IMR-90 (cell line): ENCODE data around the gene PTPRN2. TPM values are rescaled to one million over a fixed set of nuclear protein-coding genes. Genes with fewer than 3 reads are reported as not detected.
A peak's percentile ranks its signal among the peaks of the same experiment; 100 is the strongest.

Experiments used
- ATAC-seq: fragments of 200-7000 bp; cut with Tn5 transposase; 2 replicates; pipeline ENCODE4 v1.9.1; 2020; ENCODE audit warnings: low read depth, mild to moderate bottlenecking, moderate library complexity
- BruUV-seq: library from RNA; stranded (reverse); fragments of 400-500 nt; replicated peaks from 2 replicates; lab custom pipeline; 2021; lab: Mats Ljungman, UMichigan
- CTCF ChIA-PET: fragments of 300-600 bp; formaldehyde crosslinking; extraction: SDS; loops from one replicate; lab custom pipeline; 2021; ENCODE audit warnings: antibody characterized with exemption; lab: Yijun Ruan, JAX
- POLR2A ChIA-PET: fragments of 300-600 bp; sonication (Branson Sonifier 250); formaldehyde crosslinking; loops from one replicate; lab custom pipeline; 2022; ENCODE audit warnings: antibody characterized with exemption; ENCODE audit not compliant: unreplicated experiment; lab: Charles Lee
- DNase-seq: peaks from one replicate; pipeline ENCODE4 v3.0.0; 2013
- H2AFZ ChIP-seq: replicated peaks from 2 replicates; pipeline ENCODE3; 2013; ENCODE audit warnings: low read length, mild to moderate bottlenecking; ENCODE audit not compliant: poor library complexity
- H2AK5ac ChIP-seq: 2 replicates; pipeline ENCODE4 v1.6.1; 2013; ENCODE audit warnings: low read depth, low read length, inconsistent platforms
- H2AK9ac ChIP-seq: replicated peaks from 2 replicates; pipeline ENCODE3; 2013; ENCODE audit warnings: mild to moderate bottlenecking, low read depth, low read length, moderate library complexity; ENCODE audit not compliant: poor library complexity
- H2BK120ac ChIP-seq: 2 replicates; pipeline ENCODE4 v1.6.1; 2013; ENCODE audit warnings: low read depth, low read length, inconsistent platforms
- H2BK15ac ChIP-seq: 3 replicates; pipeline ENCODE4 v1.6.1; 2013; ENCODE audit warnings: low read depth, low read length, inconsistent platforms
- H2BK20ac ChIP-seq: 2 replicates; pipeline ENCODE4 v1.6.1; 2013; ENCODE audit warnings: low read depth, mild to moderate bottlenecking, inconsistent platforms, low read length, moderate library complexity
- H2BK5ac ChIP-seq: 2 replicates; pipeline ENCODE4 v1.6.1; 2013; ENCODE audit warnings: mild to moderate bottlenecking, low read depth, low read length, inconsistent platforms; ENCODE audit not compliant: poor library complexity, severe bottlenecking
- H3K14ac ChIP-seq: replicated peaks from 2 replicates; pipeline ENCODE4 v1.6.1; 2013; ENCODE audit warnings: low read depth, low read length, inconsistent platforms
- H3K18ac ChIP-seq: 2 replicates; pipeline ENCODE4 v1.6.1; 2013; ENCODE audit warnings: low read depth, low read length, control low read depth
- H3K23ac ChIP-seq: 2 replicates; pipeline ENCODE4 v1.6.1; 2013; ENCODE audit warnings: low read depth, low read length, inconsistent platforms
- H3K27ac ChIP-seq: 2 replicates; pipeline ENCODE4 v1.5.1; 2013; ENCODE audit warnings: mild to moderate bottlenecking, control low read depth, low read length; ENCODE audit not compliant: insufficient read depth
- H3K27me3 ChIP-seq: 2 replicates; pipeline ENCODE4 v1.6.1; 2013; ENCODE audit warnings: low read length; ENCODE audit not compliant: control insufficient read depth, insufficient read depth
- H3K36me3 ChIP-seq: 2 replicates; pipeline ENCODE4 v1.6.1; 2013; ENCODE audit warnings: low read length, mixed read lengths; ENCODE audit not compliant: control insufficient read depth, insufficient read depth
- H3K4ac ChIP-seq: 2 replicates; pipeline ENCODE4 v1.6.1; 2013; ENCODE audit warnings: low read depth, low read length, inconsistent platforms
- H3K4me1 ChIP-seq: 2 replicates; pipeline ENCODE4 v1.6.1; 2013; ENCODE audit warnings: low read length, mixed read lengths; ENCODE audit not compliant: control insufficient read depth, insufficient read depth
- H3K4me2 ChIP-seq: 2 replicates; pipeline ENCODE4 v1.6.1; 2013; ENCODE audit warnings: low read depth, mild to moderate bottlenecking, control low read depth, low read length, moderate library complexity
- H3K4me3 ChIP-seq: 2 replicates; pipeline ENCODE4 v1.5.1; 2013; ENCODE audit warnings: low read depth, mild to moderate bottlenecking, control low read depth, low read length, moderate library complexity; ENCODE audit not compliant: insufficient read depth
- H3K56ac ChIP-seq: 2 replicates; pipeline ENCODE4 v1.6.1; 2013; ENCODE audit warnings: low read length, inconsistent platforms; ENCODE audit not compliant: insufficient read depth; ENCODE audit errors: extremely low read depth
- H3K79me1 ChIP-seq, 2 experiments: 2 replicates each; pipeline ENCODE4 v1.6.1; 2013; ENCODE audit warnings: low read length in 2 of 2, inconsistent platforms in 1 of 2, low read depth in 1 of 2
- H3K9ac ChIP-seq: 2 replicates; pipeline ENCODE4 v1.6.1; 2013; ENCODE audit warnings: low read depth, low read length, control low read depth
- H3K9me1 ChIP-seq: 2 replicates; pipeline ENCODE4 v1.6.1; 2013; ENCODE audit warnings: low read length, inconsistent platforms; ENCODE audit not compliant: insufficient read depth
- H3K9me3 ChIP-seq: 2 replicates; pipeline ENCODE4 v1.6.1; 2013; ENCODE audit warnings: low read length; ENCODE audit not compliant: control insufficient read depth, insufficient read depth
- H4K20me1 ChIP-seq: 2 replicates; pipeline ENCODE4 v1.6.1; 2013; ENCODE audit warnings: low read length, inconsistent platforms; ENCODE audit not compliant: insufficient read depth
- H4K5ac ChIP-seq: 2 replicates; pipeline ENCODE4 v1.6.1; 2013; ENCODE audit warnings: mild to moderate bottlenecking, low read depth, low read length, control low read depth
- H4K8ac ChIP-seq, 2 experiments: 2 replicates each; pipeline ENCODE4 v1.6.1; 2013; ENCODE audit warnings: low read depth in 2 of 2, low read length in 2 of 2, control low read depth in 1 of 2, inconsistent platforms in 1 of 2
- H4K91ac ChIP-seq: 2 replicates; pipeline ENCODE4 v1.6.1; 2013; ENCODE audit warnings: low read depth, low read length, inconsistent platforms; ENCODE audit not compliant: insufficient read depth
- CEBPB ChIP-seq: IDR thresholded peaks from 2 replicates; pipeline ENCODE4 v1.6.1; 2012; ENCODE audit warnings: low read depth, low read length, improper control_type of control experiment
- MAFK ChIP-seq: IDR thresholded peaks from 2 replicates; pipeline ENCODE4 v1.6.1; 2012; ENCODE audit warnings: low read depth, low read length, improper control_type of control experiment
- WGBS, 2 experiments: methylation state at CpG; one replicate each; pipeline versions ENCODE4 v1.1.5 to v1.1.7; 2013; ENCODE audit warnings: missing lambda C conversion rate in 2 of 2; ENCODE audit not compliant: insufficient read length in 1 of 2; ENCODE audit errors: extremely low coverage in 2 of 2; 5-methylcytosine and 5-hydroxymethylcytosine counted together
- dilution Hi-C: fragments of 300-500 bp; cut with HindIII; formaldehyde crosslinking; loops from one replicate; pipeline ENCODE4 v1.14.3; 2018; ENCODE audit warnings: low sequenced_read_pairs; ENCODE audit not compliant: unreplicated experiment
- in situ Hi-C: fragments of 300-500 bp; cut with MboI; formaldehyde crosslinking; loops from 3 replicates; pipeline ENCODE4 v1.14.3; 2019; ENCODE audit warnings: low sequenced_read_pairs, inconsistent platforms, mixed read lengths
- intact Hi-C: fragments of 100-400 bp; cut with micrococcal nuclease; formaldehyde crosslinking; loops from 2 replicates; pipeline ENCODE4 v1.10.0; 2022
- polyA plus RNA-seq, 3 experiments: library from polyadenylated mRNA; depleted of rRNA; stranded (reverse); fragments of >200 nt; gene quantifications; 2 replicates each; pipeline ENCODE4 v1.2.3, GENCODE V29; 2012; ENCODE audit warnings: low replicate concordance in 1 of 3
- total RNA-seq: library from RNA; depleted of rRNA; stranded (reverse); fragments of >200 nt; gene quantifications from 2 replicates; pipeline ENCODE4 v1.2.3, GENCODE V29; 2012

PTPRN2 gene
- total and polyA plus RNA-seq, 2 of the 4 experiments (the other 2 are of a cell fraction), result 0.03 TPM; not detected in 1

DNA sequence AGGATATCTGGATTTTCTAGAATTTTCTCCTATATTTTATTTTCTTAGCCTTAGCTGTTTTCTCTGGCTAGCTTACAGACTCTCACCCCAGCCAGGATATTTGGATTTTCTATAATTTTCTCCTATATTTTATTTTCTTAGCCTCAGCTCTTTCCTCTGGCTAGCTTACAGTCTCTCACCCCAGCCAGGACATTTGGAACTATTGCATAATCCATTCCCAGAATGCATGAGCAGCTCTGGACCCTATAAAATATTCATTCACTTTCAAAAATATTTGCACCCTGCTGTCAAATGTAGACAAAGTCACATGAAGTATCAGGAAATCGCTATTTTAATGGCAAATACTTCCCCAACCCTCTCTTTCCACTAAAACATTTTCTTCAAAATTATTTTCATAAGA is 952.0 kb downstream of the PTPRN2 start:
- DNase-seq (no peak), ATAC-seq (no peak)
- Histone ChIP-seq H3K23ac (no peak overlapping the region), H3K9ac (no peak overlapping the region), H4K8ac (no peak overlapping the region), H2BK120ac (no peak overlapping the region), H3K4ac (no peak overlapping the region), H3K4me1 (no peaks in the 10 kb centered on the region), H3K4me2 (no peak overlapping the region), H2BK15ac (no peak overlapping the region), H3K9me1 (no peaks in the 10 kb centered on the region), H3K27me3 (no peaks in the 10 kb centered on the region), H4K5ac (no peak overlapping the region), H3K36me3 (no peaks in the 10 kb centered on the region), H4K91ac (no peak overlapping the region), H4K20me1 (no peaks in the 10 kb centered on the region), H3K18ac (no peak overlapping the region), H3K27ac (no peak overlapping the region), H2AFZ (no peak overlapping the region), H3K4me3 (no peak overlapping the region), H3K9me3 (peaks cover 27% of the 10 kb centered on the region), H2BK5ac (no peak overlapping the region), H3K14ac (no peak overlapping the region), H3K79me1 (no peaks in the 10 kb centered on the region), H2BK20ac (no peak overlapping the region), H2AK5ac (no peak overlapping the region), H3K56ac (no peak overlapping the region), H2AK9ac (no peak overlapping the region)
- ChIA-PET CTCF (no interaction called here), POLR2A (no interaction called here)
- TF ChIP-seq CEBPB (0 out of 2 replicates have a peak, but pooled peaks have one; percentile 11), MAFK (no peak)
- no CpG with 5 or more reads among the region's 1 CpG for WGBS, 2 experiments
- BruUV-seq, result no TSS peak
- dilution Hi-C loops (no loop called here), in situ Hi-C loops (no loop called here), intact Hi-C loops (no loop called here)
